CD4-positive, alpha-beta T cell (primary cell): ENCODE results near the gene RHOBTB3. TPM values are rescaled to one million over a fixed set of nuclear protein-coding genes. Genes with fewer than 3 reads are reported as not detected.

Source experiments
- ATAC-seq: fragments of 200-7000 bp; cut with Tn5 transposase; one replicate; pipeline ENCODE4 v1.10.0; 2022; ENCODE audit warnings: mild to moderate bottlenecking; ENCODE audit not compliant: poor library complexity
- CTCF ChIA-PET: fragments of 350-600 bp; sonication (Branson Sonifier 250); formaldehyde crosslinking; loops from one replicate; lab custom pipeline; 2021; ENCODE audit warnings: antibody characterized with exemption, inconsistent platforms; lab: Charles Lee
- POLR2A ChIA-PET: fragments of 350-600 bp; sonication (Branson Sonifier 250); formaldehyde crosslinking; loops from one replicate; lab custom pipeline; 2021; ENCODE audit warnings: antibody characterized with exemption, inconsistent platforms; lab: Charles Lee
- DNase-seq, 14 experiments: peaks; one replicate each; pipeline ENCODE4 v3.0.0-alpha.2; 2013 to 2020; ENCODE audit warnings: mixed read lengths in 2 of 14
- H3K27ac ChIP-seq, 2 donors: one replicate each; pipeline versions ENCODE4 v1.5.1 to v1.7.0; 2013; ENCODE audit warnings: low read length in 2 of 2, low read depth in 1 of 2, mild to moderate bottlenecking in 1 of 2
- H3K27me3 ChIP-seq, 2 experiments: 1 replicate in 1 of 2; 2 replicates in 1 of 2; pipeline versions ENCODE4 v1.6.1 to v1.7.0; 2013; ENCODE audit warnings: low read length in 2 of 2, control low read depth in 1 of 2, mild to moderate bottlenecking in 1 of 2, moderate library complexity in 1 of 2; ENCODE audit not compliant: insufficient read depth in 2 of 2, control insufficient read depth in 1 of 2
- H3K36me3 ChIP-seq: one replicate; pipeline ENCODE4 v1.6.1; 2013; ENCODE audit warnings: low read length, control low read depth; ENCODE audit not compliant: insufficient read depth
- H3K4me1 ChIP-seq: one replicate; pipeline ENCODE4 v1.6.1; 2013; ENCODE audit warnings: low read length, control low read depth; ENCODE audit not compliant: insufficient read depth
- H3K4me3 ChIP-seq: one replicate; pipeline ENCODE4 v1.5.1; 2013; ENCODE audit warnings: mild to moderate bottlenecking, low read length, moderate library complexity
- H3K9me3 ChIP-seq, 2 experiments: 1 replicate in 1 of 2; 2 replicates in 1 of 2; pipeline versions ENCODE4 v1.6.1 to v1.7.0; 2013; ENCODE audit warnings: low read length in 2 of 2, mild to moderate bottlenecking in 2 of 2, control low read depth in 1 of 2, moderate library complexity in 1 of 2; ENCODE audit not compliant: control insufficient read depth in 1 of 2, insufficient read depth in 1 of 2
- H3K27ac Mint-ChIP-seq: one replicate; pipeline ENCODE4 v1.8.0; 2020; ENCODE audit warnings: mixed read lengths
- H3K27me3 Mint-ChIP-seq: one replicate; pipeline ENCODE4 v1.8.0; 2021; ENCODE audit warnings: mixed read lengths
- H3K36me3 Mint-ChIP-seq: one replicate; pipeline ENCODE4 v1.8.0; 2021; ENCODE audit warnings: low read depth, mixed read lengths
- H3K4me1 Mint-ChIP-seq: one replicate; pipeline ENCODE4 v1.8.0; 2021; ENCODE audit warnings: low read depth, mixed read lengths
- H3K4me3 Mint-ChIP-seq: one replicate; pipeline ENCODE4 v1.8.0; 2020; ENCODE audit warnings: mild to moderate bottlenecking, mixed read lengths
- H3K9me3 Mint-ChIP-seq: one replicate; pipeline ENCODE4 v1.8.0; 2020; ENCODE audit warnings: mixed read lengths
- intact Hi-C, 2 experiments: fragments of 100-400 bp; cut with DNase I in 1 of 2; cut with micrococcal nuclease in 1 of 2; formaldehyde crosslinking; loops; one replicate each; pipeline versions ENCODE4 v1.15.1 to v1.9.0; 2023 to 2025; cut with DNase I, micrococcal nuclease
- total RNA-seq, 174 experiments: library from RNA in 2 of 174; stranded (reverse) in 2 of 174; gene quantifications; one replicate each; pipeline ENCODE4 v1.2.3 and lab custom pipeline; 2021 to 2026
- TF ChIP-seq, protein P1 (sequence below): fragments of 200-600 bp; IDR thresholded peaks from one replicate; pipeline ENCODE4 v1.8.0; 2022; ENCODE audit warnings: antibody characterized with exemption, mild to moderate bottlenecking

The RHOBTB3 gene
- total RNA-seq, 2 experiments from 2014 or later, result 3.8 to 4.3 TPM

DNA sequence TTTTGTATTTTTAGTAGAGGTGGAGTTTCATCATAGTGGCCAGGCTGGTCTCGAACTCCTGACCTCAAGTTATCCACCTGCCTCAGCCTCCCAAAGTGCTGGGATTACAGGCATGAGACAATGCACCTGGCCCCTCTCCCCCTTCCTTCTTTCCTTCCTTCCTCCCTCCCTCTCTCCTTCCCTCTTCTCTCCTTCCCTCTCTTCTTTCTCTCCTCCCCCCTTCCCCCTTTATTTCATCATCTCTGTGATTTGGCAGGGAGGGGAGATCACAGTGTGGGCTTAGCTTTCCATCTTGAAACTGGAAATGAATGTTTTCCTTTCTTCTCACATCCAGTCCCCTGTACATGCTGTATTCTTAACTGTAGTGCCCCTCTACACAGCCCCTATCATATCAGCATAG lies 12.7 kb downstream of the RHOBTB3 start:
- Mint-ChIP-seq H3K9me3 (no peaks in the 10 kb centered on the region), H3K27ac (no peak overlapping the region), H3K36me3 (no peaks in the 10 kb centered on the region), H3K4me1 (no peaks in the 10 kb centered on the region), H3K4me3 (no peak overlapping the region), H3K27me3 (no peaks in the 10 kb centered on the region)
- no peak overlapping the region for H3K4me3 ChIP-seq
- no peak for DNase-seq
- CTCF ChIA-PET, result no interaction called here
- no peaks in the 10 kb centered on the region for H3K4me1 ChIP-seq
- intact Hi-C loops, result no loop called here
- H3K27ac ChIP-seq, result no peak overlapping the region
- no peaks in the 10 kb centered on the region for H3K36me3 ChIP-seq
- POLR2A ChIA-PET, result no interaction called here
- H3K27me3 ChIP-seq, result no peaks in the 10 kb centered on the region
- no peak for ATAC-seq
- TF ChIP-seq, protein P1, sequence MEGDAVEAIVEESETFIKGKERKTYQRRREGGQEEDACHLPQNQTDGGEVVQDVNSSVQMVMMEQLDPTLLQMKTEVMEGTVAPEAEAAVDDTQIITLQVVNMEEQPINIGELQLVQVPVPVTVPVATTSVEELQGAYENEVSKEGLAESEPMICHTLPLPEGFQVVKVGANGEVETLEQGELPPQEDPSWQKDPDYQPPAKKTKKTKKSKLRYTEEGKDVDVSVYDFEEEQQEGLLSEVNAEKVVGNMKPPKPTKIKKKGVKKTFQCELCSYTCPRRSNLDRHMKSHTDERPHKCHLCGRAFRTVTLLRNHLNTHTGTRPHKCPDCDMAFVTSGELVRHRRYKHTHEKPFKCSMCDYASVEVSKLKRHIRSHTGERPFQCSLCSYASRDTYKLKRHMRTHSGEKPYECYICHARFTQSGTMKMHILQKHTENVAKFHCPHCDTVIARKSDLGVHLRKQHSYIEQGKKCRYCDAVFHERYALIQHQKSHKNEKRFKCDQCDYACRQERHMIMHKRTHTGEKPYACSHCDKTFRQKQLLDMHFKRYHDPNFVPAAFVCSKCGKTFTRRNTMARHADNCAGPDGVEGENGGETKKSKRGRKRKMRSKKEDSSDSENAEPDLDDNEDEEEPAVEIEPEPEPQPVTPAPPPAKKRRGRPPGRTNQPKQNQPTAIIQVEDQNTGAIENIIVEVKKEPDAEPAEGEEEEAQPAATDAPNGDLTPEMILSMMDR, result no peak
- H3K9me3 ChIP-seq, result no peaks in the 10 kb centered on the region

DNA sequence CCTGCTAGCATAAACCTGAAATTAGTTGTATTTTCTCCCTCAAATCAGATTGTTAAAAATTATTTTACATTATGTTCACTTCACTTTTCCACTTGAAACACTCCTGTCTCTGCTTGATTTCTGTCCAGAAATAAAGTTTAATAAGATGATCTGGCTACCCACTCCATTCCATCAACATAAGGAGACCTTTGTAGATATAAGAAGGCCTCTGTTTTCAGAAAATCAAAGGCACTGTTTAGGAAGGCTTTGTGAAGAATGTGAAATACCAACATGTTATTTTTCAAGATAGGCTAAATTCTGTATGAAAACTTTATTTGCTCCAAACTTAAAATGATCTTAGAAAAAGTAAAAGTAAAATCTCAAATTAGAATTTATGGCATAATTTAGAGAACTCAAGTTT lies 15.1 kb downstream of the RHOBTB3 start:
- Histone ChIP-seq H3K4me1 (no peaks in the 10 kb centered on the region), H3K27ac (no peak overlapping the region), H3K9me3 (peaks cover 0 to 3% of the 10 kb centered on the region in 2 experiments), H3K4me3 (no peak overlapping the region), H3K27me3 (no peaks in the 10 kb centered on the region), H3K36me3 (no peaks in the 10 kb centered on the region)
- TF ChIP-seq, protein P1, result no peak
- Mint-ChIP-seq H3K27ac (no peak overlapping the region), H3K4me3 (no peak overlapping the region), H3K9me3 (no peaks in the 10 kb centered on the region), H3K4me1 (no peaks in the 10 kb centered on the region), H3K36me3 (no peaks in the 10 kb centered on the region), H3K27me3 (no peaks in the 10 kb centered on the region)
- ChIA-PET POLR2A (no interaction called here), CTCF (no interaction called here)
- DNase-seq, result no peak
- no peak for ATAC-seq
- intact Hi-C loops, result no loop called here

DNA sequence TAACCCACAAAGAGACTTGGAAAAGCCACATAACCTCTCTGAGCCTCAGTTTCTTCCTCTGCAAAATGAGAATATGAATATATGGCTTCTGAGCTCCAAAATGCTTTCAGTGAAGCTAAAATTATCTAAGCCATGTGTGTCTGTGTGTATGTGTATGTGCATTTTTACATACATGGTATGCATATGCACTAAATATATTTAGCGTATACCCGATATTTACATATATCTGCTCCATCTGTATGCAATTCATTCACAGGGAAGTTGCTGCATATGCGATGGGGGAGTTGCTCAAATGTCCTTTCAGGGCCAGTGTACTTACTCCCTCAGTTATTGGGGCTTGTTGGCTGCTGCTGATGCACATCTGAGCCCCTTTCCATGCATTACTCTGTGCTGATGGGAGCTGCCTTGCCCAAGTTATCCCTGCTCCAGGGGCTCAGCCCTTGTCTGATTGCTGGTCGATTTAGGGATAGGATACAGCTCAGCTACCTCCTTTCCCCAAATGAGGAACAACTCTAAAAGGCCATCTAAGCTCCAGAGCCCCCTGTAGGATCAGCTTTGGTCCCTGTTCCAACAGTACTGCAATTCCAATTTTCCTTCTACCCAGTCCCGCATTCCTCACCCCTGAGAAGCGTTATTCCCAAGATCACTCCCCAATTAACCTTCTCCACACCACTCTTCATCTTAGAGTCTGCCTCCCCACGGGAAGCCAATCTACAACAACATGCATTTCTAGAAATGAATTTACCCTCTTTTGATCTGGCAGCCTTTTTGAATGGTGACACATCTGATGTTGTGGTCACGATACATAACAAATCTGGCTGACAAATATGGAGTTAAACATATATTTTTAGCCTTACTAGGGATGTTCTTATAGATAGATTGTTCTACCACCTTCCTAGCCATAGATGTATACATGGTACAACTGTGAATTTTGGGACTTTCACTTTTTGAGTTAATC lies 15.9 kb downstream of the RHOBTB3 start:
- no peak for DNase-seq
- TF ChIP-seq, protein P1, result no peak
- Mint-ChIP-seq H3K9me3 (no peaks in the 10 kb centered on the region), H3K27me3 (no peaks in the 10 kb centered on the region), H3K36me3 (no peaks in the 10 kb centered on the region), H3K27ac (no peak overlapping the region), H3K4me3 (no peak overlapping the region), H3K4me1 (no peaks in the 10 kb centered on the region)
- Histone ChIP-seq H3K4me1 (no peaks in the 10 kb centered on the region), H3K9me3 (peaks cover 0 to 3% of the 10 kb centered on the region in 2 experiments), H3K36me3 (no peaks in the 10 kb centered on the region), H3K4me3 (no peak overlapping the region), H3K27me3 (no peaks in the 10 kb centered on the region), H3K27ac (no peak overlapping the region)
- CTCF ChIA-PET, result no interaction called here
- POLR2A ChIA-PET, result no interaction called here
- intact Hi-C loops, result no loop called here
- no peak for ATAC-seq
